ENCODE measurements around the gene E2F3.

E2F3 gene

DNA sequence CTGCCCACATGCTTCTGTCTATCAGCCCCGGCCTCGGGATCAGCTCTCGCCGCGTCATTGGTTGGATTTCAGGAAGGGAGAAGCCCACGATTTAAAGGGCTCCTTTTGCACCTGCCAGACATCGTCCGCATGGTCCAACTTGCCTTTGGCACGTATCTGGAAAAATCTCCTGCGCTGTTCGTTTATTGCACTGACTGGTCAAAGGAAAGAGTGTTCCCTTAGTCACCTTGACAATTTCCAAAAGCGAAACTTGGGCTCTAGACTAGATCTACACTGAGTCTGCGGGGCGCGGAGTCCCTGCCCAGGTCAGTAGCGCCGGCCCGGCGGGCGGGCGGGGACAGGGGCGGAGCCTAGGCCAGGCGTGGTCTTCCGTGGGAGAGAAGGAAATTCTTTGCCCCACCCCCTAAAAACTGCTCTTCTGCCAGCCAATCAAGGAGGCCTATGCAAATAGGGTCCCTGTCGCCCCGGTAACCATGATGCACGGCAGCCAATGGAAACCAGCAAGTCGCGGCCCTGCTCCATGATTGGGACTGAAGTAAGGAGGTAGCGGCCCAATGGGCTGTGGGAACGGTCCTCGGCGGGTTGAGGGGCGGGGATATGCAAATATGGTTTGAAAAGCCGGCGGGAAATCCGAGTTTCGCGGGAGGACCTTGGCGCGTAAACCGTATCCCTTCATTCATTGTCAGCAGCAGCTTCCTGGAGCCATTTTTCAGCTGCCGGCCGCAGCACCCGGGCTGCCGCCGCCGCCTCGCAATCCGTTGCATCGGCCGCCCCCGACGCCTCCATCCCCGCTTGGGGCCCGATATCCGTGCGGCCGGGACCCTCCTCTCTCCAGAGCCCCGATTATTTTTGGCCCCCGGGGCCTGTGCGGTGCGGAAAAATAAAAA lies at the start of gene E2F3:
TSS of gene E2F3 (plus strand) at position 675 of the 887 bp plus-strand sequence. CDS start 354 bp downstream, outside the sequence.
- peaks cover 3% of the 10 kb centered on the region for H3K27me3 ChIP-seq (ENCODE audit: low read depth)
- in situ Hi-C loops (cut with MboI; ENCODE audit: low sequenced_read_pairs) = loop anchor here (5.0 kb wide), 1 partner anchor 131 kb away; the partner anchor contains the start of gene CDKAL1
- peaks cover 9% of the 10 kb centered on the region for H3K36me3 ChIP-seq (replicated peaks)
- peaks cover 10% of the 10 kb centered on the region for H3K4me1 ChIP-seq
- DNase-seq (ENCODE audit: low spot score in 2 of 2) = peak; percentile 99
- H3K9me3 ChIP-seq = no peaks in the 10 kb centered on the region
- H3K4me3 ChIP-seq = peak within 1 kb of the TSS; percentile 90

- H3K9me3 ChIP-seq = no peaks in the 10 kb centered on the region
- no peaks in the 10 kb centered on the region for H3K27me3 ChIP-seq (ENCODE audit: low read depth)
- no peaks in the 10 kb centered on the region for H3K36me3 ChIP-seq (replicated peaks)
- H3K4me1 ChIP-seq = no peaks in the 10 kb centered on the region
- no peak overlapping the region for H3K4me3 ChIP-seq
- DNase-seq (ENCODE audit: low spot score in 2 of 2) = no peak
- in situ Hi-C loops (cut with MboI; ENCODE audit: low sequenced_read_pairs) = no loop called here
Measured at GRCh38 chr6:20352346-20352745, 49.3 kb upstream of the E2F3 start.

- DNase-seq (ENCODE audit: low spot score in 2 of 2) = no peak
- no peaks in the 10 kb centered on the region for H3K36me3 ChIP-seq (replicated peaks)
- in situ Hi-C loops (cut with MboI; ENCODE audit: low sequenced_read_pairs) = no loop called here
- H3K4me3 ChIP-seq = no peak overlapping the region
- no peaks in the 10 kb centered on the region for H3K4me1 ChIP-seq
- H3K27me3 ChIP-seq (ENCODE audit: low read depth) = no peaks in the 10 kb centered on the region
- H3K9me3 ChIP-seq = no peaks in the 10 kb centered on the region
Measured at GRCh38 chr6:20353134-20353533, 48.5 kb upstream of the E2F3 start.

GRCh38 chr6:20354366-20354765 lies 47.3 kb upstream of the E2F3 start:
- Histone ChIP-seq H3K36me3 (replicated peaks) (no peaks in the 10 kb centered on the region), H3K4me3 (no peak overlapping the region), H3K27me3 (ENCODE audit: low read depth) (no peaks in the 10 kb centered on the region), H3K4me1 (no peaks in the 10 kb centered on the region), H3K9me3 (no peaks in the 10 kb centered on the region)
- in situ Hi-C loops (cut with MboI; ENCODE audit: low sequenced_read_pairs) = no loop called here
- DNase-seq (ENCODE audit: low spot score in 2 of 2) = no peak

GRCh38 chr6:20360471-20361119 lies 41.1 kb upstream of the E2F3 start:
- H3K36me3 ChIP-seq (replicated peaks) = no peaks in the 10 kb centered on the region
- no peak for DNase-seq (ENCODE audit: low spot score in 2 of 2)
- no peaks in the 10 kb centered on the region for H3K4me1 ChIP-seq
- in situ Hi-C loops (cut with MboI; ENCODE audit: low sequenced_read_pairs) = no loop called here
- 0 out of 2 replicates have a peak, but pooled peaks cover 4% of the 10 kb centered on the region for H3K27me3 ChIP-seq (ENCODE audit: low read depth)
- H3K9me3 ChIP-seq = no peaks in the 10 kb centered on the region
- H3K4me3 ChIP-seq = no peak overlapping the region

DNA sequence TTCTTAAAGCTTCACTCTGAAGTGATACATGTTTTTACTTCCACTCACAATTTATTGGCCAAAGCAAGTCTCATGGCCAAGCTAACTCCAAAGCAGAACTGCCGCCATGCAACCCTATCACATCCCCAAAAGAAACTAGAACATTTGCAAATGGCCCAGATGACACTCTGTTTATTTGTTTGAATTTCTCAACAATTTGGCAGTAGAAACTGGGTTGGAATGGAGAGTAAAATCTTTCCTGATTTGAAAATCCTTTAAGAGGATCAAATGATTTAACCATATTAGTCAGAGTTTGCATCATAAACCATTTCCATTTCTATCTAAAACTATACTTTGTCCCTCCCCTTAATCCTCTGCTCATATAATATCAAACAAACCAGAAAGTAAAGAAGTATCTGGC lies 39.1 kb upstream of the E2F3 start:
- Histone ChIP-seq H3K27me3 (ENCODE audit: low read depth) (0 out of 2 replicates have a peak, but pooled peaks cover 5% of the 10 kb centered on the region), H3K9me3 (no peaks in the 10 kb centered on the region), H3K4me3 (no peak overlapping the region), H3K4me1 (no peaks in the 10 kb centered on the region), H3K36me3 (replicated peaks) (no peaks in the 10 kb centered on the region)
- DNase-seq (ENCODE audit: low spot score in 2 of 2) = no peak
- in situ Hi-C loops (cut with MboI; ENCODE audit: low sequenced_read_pairs) = no loop called here

- DNase-seq (ENCODE audit: low spot score in 2 of 2) = no peak
- Histone ChIP-seq H3K9me3 (no peaks in the 10 kb centered on the region), H3K27me3 (ENCODE audit: low read depth) (0 out of 2 replicates have a peak, but pooled peaks cover 5% of the 10 kb centered on the region), H3K4me1 (no peaks in the 10 kb centered on the region), H3K4me3 (no peak overlapping the region), H3K36me3 (replicated peaks) (no peaks in the 10 kb centered on the region)
- in situ Hi-C loops (cut with MboI; ENCODE audit: low sequenced_read_pairs) = no loop called here
Measured at GRCh38 chr6:20364327-20364726, 37.4 kb upstream of the E2F3 start.

GRCh38 chr6:20365456-20365855 lies 36.2 kb upstream of the E2F3 start:
- DNase-seq (ENCODE audit: low spot score in 2 of 2) = no peak
- 0 out of 2 replicates have a peak, but pooled peaks cover 5% of the 10 kb centered on the region for H3K27me3 ChIP-seq (ENCODE audit: low read depth)
- in situ Hi-C loops (cut with MboI; ENCODE audit: low sequenced_read_pairs) = no loop called here
- no peaks in the 10 kb centered on the region for H3K4me1 ChIP-seq
- no peaks in the 10 kb centered on the region for H3K36me3 ChIP-seq (replicated peaks)
- H3K9me3 ChIP-seq = no peaks in the 10 kb centered on the region
- H3K4me3 ChIP-seq = no peak overlapping the region

- H3K36me3 ChIP-seq (replicated peaks) = no peaks in the 10 kb centered on the region
- no peak overlapping the region for H3K4me3 ChIP-seq
- no peaks in the 10 kb centered on the region for H3K9me3 ChIP-seq
- in situ Hi-C loops (cut with MboI; ENCODE audit: low sequenced_read_pairs) = no loop called here
- DNase-seq (ENCODE audit: low spot score in 2 of 2) = no peak
- 0 out of 2 replicates have a peak, but pooled peaks cover 5% of the 10 kb centered on the region for H3K27me3 ChIP-seq (ENCODE audit: low read depth)
- no peaks in the 10 kb centered on the region for H3K4me1 ChIP-seq
Measured at GRCh38 chr6:20366082-20366830, 35.4 kb upstream of the E2F3 start.

- no peaks in the 10 kb centered on the region for H3K36me3 ChIP-seq (replicated peaks)
- no peak overlapping the region for H3K4me3 ChIP-seq
- no peaks in the 10 kb centered on the region for H3K4me1 ChIP-seq
- H3K27me3 ChIP-seq (ENCODE audit: low read depth) = 0 out of 2 replicates have a peak, but pooled peaks cover 5% of the 10 kb centered on the region
- H3K9me3 ChIP-seq = no peaks in the 10 kb centered on the region
- DNase-seq (ENCODE audit: low spot score in 2 of 2) = no peak
- in situ Hi-C loops (cut with MboI; ENCODE audit: low sequenced_read_pairs) = no loop called here
Measured at GRCh38 chr6:20367743-20368485, 33.8 kb upstream of the E2F3 start.

DNA sequence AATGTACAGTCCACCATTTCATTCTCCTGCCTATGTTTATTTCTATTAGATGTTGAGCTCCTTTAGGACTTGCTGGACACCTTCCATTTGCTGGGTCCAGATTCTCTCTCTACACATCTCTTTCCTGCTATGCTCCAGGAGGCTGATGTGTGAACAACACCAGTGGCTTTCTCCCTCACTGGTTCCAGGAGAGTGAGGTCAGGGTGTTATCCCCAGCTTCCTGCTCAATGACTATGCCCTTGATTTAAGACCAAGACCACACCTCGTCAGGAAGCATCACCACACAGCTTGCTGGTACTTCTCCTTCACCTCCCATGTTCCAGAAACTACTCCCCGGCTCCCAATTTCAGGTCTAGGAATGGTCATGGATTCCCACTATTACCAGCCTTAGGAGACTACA lies 31.3 kb upstream of the E2F3 start:
- H3K9me3 ChIP-seq = no peaks in the 10 kb centered on the region
- H3K4me3 ChIP-seq = no peak overlapping the region
- no peak for DNase-seq (ENCODE audit: low spot score in 2 of 2)
- H3K4me1 ChIP-seq = no peaks in the 10 kb centered on the region
- 0 out of 2 replicates have a peak, but pooled peaks cover 3% of the 10 kb centered on the region for H3K27me3 ChIP-seq (ENCODE audit: low read depth)
- in situ Hi-C loops (cut with MboI; ENCODE audit: low sequenced_read_pairs) = no loop called here
- no peaks in the 10 kb centered on the region for H3K36me3 ChIP-seq (replicated peaks)

- H3K36me3 ChIP-seq (replicated peaks) = no peaks in the 10 kb centered on the region
- in situ Hi-C loops (cut with MboI; ENCODE audit: low sequenced_read_pairs) = no loop called here
- no peak for DNase-seq (ENCODE audit: low spot score in 2 of 2)
- H3K27me3 ChIP-seq (ENCODE audit: low read depth) = no peaks in the 10 kb centered on the region
- H3K4me3 ChIP-seq = no peak overlapping the region
- H3K9me3 ChIP-seq = no peaks in the 10 kb centered on the region
- H3K4me1 ChIP-seq = no peaks in the 10 kb centered on the region
Measured at GRCh38 chr6:20370801-20371200, 30.9 kb upstream of the E2F3 start.

- no peaks in the 10 kb centered on the region for H3K27me3 ChIP-seq (ENCODE audit: low read depth)
- H3K36me3 ChIP-seq (replicated peaks) = no peaks in the 10 kb centered on the region
- no peak for DNase-seq (ENCODE audit: low spot score in 2 of 2)
- no peaks in the 10 kb centered on the region for H3K9me3 ChIP-seq
- in situ Hi-C loops (cut with MboI; ENCODE audit: low sequenced_read_pairs) = no loop called here
- H3K4me3 ChIP-seq = no peak overlapping the region
- no peaks in the 10 kb centered on the region for H3K4me1 ChIP-seq
Measured at GRCh38 chr6:20375436-20375835, 26.2 kb upstream of the E2F3 start.
